ENCODE data around the gene NCKIPSD.
A peak's percentile ranks its signal among the peaks of the same experiment; 100 is the strongest.

NCKIPSD gene

DNA sequence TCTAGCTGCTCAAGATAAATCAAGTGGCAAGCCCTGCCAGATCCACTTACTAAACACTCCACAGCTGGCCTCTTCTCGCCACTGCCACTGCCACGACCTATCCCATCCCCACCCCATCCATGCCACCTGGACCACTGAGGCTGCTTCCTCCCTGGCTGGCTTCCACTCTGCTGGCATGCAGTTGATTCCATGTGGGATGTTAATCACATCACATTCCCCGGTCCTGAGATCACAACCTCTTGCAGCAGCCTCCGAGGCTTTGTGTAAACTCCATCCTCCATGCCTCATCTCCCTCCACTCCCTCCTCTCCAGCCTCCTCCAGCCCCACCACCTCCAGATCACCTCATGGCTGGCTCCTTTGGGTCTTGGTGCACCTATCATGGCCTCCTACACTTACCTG, 7.7 kb downstream of the NCKIPSD start:
- DNase-seq, result no peak

DNA sequence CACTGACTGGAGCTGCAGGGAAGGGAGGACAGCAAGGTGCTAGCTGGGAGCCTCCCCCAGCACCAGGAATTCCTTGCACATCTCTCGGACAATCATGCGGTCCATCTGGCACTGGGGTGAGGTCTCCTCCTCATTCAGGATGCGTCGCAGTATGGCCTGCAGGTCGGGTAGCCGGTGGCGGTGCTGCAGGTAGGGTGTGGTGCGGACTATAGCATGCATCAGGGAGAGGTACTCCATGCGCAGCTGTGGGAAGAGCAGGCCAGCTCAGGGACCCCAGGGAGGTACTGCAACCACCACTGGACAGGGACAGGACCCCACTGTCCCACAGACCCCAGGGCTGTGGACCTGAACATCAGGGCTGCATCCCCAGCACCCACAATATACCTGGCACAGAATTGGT, 11.2 kb downstream of the NCKIPSD start:
- DNase-seq, result no peak

DNA sequence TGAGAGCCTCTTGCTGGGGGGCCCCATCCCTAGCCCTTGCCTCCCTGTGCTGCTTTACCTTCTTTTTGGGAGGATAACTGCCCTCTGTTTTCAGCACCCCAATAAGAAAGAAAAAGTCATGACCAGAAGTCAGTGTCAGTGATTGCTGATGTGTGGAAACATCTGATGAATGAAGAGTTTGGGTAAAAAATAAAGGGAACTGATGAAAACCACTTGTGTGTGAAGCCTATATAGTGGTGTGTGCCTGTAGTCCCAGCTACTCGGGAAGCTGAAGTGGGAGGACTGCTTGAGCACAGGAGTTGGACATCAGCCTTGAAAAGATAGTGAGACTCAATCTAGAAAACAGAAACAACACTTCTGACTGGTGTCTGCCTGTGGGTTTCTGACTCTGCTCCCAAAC, 13.2 kb downstream of the NCKIPSD start:
- DNase-seq, result no peak

DNA sequence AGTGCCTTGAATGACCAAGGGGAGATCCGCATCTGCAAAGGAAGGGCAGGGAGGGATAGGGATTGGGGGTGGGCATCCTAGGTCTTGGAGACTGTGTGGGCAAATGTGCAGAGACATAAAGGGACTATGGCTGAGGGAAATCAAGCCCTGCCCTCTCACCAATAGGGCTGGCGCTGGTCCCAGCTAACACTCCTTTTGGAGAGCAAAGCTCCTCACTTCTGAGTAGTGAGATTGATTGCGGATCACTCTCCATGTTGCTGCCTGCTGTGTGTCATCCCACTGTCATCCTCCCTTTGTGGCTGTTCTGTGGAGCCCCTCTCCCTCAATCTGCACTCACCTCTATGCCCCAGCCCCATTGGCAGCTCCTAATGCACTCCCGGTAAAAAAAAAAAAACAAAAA, 20.8 kb downstream of the NCKIPSD start:
- no peak for DNase-seq

DNA sequence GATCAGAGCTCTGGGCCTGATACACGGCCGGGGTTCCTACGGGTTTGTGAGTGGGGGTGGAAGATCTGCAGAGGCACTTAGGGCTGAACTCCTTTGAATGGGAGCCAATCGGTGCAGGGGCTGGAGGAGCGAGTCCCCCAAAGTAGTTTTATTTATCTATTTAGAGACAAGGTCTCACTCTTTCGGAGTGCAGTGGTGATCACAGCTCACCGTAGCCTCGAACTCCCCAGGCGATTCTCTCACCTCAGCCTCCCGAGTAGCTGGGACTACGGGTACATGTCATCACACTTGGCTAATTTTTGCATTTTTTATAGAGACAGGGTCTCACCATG, 21.4 kb downstream of the NCKIPSD start:
- no peak for DNase-seq

DNA sequence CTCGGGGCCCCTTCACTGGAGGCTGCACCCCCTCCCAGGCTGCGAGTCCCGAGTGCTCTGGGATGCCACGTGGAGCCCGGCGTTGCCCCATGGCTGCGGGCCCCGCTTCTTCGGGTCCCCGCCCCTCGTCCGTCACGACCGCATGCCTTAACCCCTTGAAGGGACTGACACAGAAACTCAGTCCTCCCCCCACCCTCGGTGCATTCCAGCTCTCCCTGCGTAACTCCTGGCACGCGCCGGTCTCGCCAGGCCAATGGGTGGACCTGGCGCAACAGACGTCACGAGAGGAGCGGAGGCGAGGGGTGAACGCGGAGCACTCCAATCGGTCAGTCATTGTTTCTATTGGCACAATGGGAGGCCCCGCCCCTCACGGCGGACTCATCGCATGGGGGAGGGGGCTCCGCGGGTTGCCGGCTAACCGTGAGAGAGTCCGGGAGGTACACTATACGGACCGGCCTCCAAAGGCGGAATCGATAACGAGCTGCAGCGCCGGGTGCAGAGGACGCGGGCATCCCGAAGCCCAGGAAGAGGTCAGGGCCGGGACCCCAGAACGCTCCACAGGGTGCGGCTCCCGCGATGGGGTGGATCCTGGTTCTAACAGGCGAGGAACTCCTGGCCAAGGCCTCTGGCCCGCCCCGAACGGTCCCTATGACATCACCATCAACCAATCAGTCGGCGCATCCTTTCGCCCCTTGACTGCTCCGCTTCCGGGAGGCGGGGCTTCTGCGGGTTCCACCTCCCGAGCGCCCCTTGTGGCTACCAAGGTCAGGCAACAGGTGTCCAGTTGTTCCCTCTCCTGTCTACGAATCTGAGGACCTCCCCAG, 22.0 kb downstream of the NCKIPSD start:
- DNase-seq, result peak; percentile 92

DNA sequence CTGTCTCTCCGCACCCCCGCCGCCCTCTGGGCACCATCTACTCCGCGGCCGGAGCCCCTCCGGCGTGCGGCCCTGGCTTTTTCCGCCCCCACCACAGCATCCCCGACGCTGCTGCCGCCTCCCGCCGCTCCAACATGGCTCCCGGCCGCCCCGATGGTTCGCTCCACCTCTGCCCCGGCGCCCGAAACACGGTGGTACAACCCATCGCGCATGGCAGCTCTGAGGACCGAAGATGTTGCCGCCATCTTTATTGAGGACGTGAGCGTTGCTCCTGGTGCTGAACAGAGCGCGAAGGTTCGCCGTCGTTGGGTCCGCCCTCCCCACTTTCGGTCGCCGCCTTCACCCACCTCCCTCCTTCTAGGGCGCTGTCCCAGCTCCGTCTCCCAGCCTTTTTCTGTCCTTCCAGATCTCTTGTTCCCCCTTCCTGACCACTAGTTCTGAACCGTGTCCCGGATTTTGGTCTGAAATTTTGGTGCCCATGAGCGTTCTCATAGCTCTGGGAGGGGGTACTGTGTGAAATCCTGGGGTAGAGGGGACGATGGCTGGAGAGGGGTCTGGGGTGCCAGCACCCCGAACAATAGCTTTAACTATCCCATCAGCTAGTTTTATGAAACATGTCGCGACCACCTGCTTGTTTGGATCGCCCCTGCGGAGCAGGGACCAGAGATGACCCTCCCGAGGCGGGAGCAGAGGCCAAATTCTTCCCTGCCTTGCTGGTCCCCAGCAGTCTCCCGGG, 22.8 kb downstream of the NCKIPSD start, which contains the start of gene CELSR3:
Gene CELSR3 (minus strand): TSS at position 134 of the 736 bp plus-strand sequence. CDS start 252 bp downstream, outside the sequence.
- DNase-seq, result peak; percentile 66 to 77

DNA sequence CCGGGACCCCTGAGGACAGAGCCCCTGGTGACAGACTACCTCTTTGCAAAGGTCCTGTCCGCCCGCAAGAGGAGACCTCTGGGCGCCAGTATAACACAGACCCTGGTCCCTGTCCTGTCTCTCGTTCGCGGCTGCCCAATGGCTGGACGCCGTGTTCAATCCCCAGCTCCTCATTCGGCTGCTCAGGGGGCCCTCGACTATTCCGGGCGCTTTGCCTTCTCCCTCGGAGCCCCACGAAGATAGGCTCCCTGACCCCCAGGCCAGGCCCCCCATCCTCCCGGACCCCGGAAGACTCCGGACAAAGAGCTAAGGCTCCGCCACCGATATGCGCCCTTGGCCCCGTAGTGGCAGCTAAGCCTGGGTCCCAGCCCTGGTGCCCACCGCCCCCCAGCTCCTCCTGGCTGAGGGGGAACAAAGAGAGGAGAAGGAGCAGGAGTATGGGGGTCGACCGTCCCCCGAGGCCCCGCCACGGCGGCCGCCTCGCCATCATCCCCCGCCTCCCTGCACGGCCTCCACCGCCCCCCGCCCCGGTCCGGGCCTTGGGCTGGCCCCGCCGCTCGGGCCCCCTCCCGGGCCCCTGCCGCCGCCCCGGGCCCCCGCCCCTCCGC, 23.5 kb downstream of the NCKIPSD start:
- DNase-seq, result no peak

DNA sequence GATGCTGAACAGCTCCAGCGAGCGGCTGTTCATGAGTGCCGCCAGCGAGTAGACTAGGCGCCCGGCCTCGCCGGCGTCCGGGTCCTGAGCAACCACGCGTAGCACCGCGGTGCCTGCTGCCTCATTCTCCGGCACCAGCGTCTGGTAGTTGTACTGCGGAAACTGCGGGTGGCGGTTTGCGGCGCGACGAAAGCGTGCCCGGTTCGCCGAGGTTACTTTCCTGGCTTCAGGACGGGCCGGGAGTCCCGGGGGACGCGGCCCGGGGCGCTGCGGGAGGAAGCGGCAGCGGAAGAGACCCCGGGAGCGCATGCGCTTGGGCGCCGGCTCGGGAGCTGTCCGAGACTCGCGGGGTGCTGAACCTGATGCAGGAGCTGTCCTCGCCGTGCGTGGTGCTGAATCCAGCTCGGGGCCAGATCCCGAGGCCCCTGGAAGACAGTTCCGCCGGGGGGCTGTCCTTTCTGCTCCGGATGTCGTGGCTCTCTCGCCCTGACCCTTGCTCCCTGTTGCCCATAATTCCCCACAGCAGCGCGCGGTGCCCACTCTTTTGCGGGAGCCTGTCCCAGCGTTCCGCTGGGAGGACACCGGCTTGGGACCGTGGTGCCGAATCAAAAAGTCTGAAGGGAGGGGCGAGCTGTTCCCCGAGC, 24.1 kb downstream of the NCKIPSD start:
- peak; percentile 67 to 74 for DNase-seq

DNA sequence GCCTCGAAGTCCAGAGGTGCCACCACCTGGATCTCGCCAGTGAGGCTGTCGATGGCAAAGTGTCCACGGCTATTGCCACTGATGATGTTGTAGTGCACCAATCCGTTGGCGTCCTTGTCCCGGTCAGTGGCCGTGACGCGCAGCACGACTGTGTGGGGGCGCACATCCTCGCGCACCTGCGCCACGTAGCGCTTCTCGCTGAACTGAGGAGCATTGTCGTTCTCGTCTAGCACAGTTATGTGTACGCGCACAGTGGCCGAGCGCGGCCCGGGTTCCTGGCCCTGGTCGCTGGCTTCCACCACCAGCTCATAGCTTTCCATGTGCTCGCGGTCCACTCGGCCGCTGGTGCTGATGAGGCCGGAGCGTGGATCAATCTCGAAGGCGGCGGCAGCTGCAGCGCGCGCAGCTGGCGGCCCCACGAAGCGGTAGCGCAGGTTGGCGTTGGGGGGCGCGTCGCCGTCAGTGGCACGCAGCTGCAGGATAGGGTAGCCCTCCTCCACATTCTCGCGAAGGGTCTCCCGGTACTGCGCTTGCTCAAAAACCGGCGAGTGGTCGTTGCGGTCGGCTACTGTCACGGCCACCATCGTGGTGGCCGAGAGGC, 24.8 kb downstream of the NCKIPSD start:
- no peak for DNase-seq

DNA sequence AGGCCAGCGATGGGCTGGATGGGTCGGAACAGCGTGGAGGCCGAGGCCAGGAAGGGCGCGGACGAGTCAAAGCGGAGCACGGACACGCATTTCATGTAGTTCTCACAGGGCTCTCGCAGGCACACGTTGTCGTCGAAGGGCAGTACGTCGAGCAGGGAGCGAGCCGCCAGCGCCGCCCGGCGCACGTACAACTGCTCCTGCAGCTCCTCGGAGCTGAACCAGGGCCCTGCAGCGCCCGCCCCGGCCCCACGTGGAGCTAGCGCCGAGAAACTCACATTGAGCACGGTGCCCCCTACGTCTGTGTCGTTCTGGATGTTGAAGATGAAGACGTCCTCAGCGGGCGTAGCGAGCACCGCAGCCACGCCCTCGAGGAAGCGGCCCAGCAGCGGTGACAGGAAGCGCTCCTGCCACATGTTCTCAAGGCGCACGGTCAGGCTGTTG, 28.9 kb downstream of the NCKIPSD start:
- peak; percentile 31 to 51 for DNase-seq

DNA sequence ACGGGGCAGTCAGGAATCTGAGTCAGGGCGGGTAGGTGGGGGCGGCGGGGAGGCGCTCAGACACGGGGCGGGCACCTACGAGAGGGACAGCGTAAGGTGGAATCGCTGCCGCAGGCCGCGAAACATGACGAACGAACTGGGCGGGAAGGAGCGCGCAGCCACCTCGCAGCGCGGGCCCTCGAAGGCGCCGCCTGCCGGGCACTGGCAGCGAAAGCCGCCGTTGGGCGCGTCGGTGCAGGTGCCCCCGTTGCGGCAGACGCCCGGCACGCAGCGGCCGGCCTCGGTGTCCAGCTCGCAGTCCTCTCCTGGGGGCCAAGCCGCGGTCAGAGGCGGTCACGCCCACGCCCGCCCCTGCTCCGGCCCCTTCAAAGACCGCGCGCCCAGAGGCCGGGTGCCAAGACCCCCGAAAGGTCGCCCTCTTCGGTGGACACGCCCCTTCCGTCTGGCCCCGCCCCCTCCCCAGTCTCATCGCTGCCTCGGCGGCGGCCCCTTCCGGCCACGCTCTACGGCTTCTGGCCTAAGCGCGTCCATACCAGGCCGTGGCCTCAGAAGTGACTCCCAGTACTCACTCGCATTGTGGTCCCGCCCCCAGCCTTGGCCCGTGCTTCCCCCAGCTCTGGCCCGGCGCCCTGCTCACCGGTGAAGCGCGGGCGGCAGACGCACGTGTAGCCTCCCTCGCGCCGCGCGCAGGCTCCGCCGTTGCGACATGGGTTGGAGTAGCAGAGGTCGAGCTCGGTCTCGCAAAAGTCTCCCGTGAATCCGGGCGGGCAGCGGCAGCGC, 29.5 kb downstream of the NCKIPSD start:
- DNase-seq, result peak; percentile 86 to 89

DNA sequence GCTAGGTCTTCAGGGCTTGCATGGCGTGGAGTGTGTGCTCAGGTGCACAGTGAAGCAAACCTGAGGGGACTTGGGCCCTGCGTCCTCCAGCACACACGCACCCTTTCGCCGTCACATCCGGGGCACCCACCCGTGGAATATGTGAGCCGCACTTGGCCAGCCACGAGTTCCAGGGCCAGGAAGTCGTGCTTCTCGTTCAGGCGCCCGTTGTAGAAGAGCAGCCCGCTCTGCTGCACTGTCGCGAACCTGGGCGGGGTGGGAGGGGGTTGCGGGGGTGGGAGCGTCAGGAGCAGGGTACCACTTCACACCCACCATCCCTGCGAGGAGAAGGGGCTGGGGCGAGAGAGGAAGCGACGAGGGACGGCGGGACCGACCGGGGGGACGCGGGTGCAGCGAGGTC, 30.1 kb downstream of the NCKIPSD start:
- DNase-seq, result peak; percentile 43 to 65

DNA sequence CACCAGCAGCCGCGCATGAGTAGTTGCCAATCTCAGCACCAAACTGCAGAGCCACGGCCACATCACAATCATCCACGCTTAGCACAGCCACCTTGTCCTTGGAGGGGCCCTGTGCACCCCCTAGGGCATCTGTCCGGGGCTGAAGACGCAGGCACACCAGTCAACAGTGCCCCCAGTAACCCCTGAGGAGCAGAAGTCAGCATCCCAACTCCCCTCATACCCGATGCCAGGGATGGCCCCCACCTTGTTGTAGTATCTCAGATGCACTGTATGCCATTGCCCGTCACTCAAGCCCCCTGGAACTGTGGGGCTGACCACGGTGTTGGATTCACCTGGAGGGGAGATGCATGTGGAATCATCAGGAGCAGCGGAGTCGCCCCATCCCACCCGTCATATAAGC, 30.7 kb downstream of the NCKIPSD start:
- no peak for DNase-seq

DNA sequence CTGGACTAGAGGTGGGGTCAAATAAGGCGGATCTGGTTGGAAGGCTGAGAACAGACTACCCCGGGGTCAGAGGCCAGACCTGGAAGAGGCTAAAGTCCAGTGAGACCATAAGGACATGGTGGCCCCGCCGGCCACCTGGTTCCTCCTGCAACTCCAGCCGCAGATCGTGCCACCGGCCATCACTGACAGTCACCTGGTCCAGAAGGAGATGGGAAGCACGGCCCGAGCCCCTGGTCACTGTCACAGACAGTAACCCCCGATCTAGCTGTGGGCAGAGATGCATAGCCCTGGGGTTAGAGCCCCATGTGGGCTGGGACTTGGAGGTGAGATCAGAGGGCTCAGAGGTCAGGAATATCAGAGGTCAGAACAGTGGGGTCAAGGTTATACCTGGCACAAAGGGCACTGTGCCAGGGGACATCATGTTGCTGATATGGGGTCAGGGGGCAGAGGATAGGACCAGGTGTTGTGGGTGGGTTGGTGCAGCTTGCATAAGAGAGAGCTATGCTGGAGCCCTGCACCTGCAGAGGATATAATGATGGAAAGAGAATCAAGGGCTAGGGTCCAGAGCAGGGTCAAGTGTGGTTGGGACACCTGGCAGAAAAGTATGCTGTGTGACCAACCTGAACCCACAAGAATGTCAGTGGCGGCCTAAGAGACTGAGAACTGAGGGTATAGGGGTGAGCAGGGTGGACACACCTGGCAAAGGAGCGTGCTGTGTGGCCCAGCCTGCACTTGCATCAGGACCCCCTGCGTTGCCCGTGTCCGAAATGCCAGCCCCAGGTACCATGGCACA, 32.6 kb downstream of the NCKIPSD start:
- no peak for DNase-seq

DNA sequence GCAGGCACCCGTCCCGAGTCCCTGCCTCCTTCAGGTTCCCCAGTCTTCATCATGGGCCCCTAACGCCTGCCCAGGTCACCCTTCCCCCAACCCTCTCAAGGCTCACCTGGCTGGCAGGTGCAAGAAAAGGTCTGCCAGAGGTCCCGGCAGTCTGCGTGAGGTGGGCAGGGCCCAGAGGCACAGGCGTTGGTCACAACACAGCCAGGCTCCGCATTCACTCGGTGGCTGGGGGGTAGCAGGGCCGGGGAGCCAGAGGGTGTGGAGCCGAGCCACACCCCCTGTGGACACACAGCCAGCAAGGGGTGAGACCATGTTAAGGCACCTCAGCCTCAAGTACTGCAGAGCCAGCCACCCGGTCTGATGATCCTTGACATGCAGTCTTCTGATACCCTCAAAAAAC, 33.9 kb downstream of the NCKIPSD start:
- no peak for DNase-seq

DNA sequence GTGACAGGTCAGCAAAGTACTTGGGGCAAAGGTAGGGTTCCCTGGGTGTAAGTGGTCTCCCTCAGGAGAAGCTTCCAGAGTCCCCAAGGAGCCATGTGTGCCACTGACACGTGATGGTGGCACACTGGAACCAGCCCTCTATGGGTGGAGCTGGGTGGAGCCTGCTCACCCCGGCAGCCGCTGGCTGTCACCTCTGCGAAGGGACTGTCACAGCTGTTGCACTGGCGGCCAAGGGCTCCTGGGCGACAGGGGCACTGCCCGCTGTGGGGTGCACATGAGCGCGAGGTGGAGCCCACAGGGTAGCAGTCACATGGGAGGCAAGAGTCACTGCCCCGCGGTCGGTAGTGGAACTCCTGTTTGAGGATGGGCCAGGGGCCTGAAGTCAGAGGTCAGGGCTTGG, 35.0 kb downstream of the NCKIPSD start:
- DNase-seq, result no peak

DNA sequence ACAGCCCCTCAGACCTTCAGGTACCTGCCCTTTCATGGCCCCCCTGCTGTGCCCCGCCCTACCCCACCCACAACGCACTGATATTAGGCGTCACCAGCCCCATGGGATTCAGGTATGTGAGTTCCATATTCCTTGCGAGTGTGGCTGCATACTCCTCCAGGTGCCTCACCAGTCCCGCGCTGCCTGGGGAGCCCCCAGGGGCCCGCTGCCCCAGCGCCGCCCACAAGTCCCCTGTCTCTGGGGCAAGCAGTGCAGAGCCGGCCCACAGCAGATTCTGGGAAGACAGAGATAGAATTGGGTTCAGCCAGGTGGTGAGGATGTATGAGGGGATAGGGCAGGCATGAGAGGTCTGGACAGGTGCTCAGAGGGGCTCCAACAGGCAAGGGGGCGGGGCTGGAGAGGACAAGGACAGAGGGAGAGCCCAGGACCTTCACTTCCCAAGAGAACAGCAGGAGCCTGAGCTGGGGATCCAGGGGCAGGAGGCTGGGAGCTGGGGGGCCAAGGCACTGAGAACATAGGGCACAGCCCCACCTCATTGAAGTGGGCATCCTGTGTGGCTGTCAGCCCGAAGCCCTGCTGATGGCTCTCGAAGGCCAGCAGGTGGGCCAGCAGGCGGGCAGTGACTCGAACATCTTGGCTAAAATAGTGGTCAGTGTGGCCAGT, 37.4 kb downstream of the NCKIPSD start:
- DNase-seq, result no peak

DNA sequence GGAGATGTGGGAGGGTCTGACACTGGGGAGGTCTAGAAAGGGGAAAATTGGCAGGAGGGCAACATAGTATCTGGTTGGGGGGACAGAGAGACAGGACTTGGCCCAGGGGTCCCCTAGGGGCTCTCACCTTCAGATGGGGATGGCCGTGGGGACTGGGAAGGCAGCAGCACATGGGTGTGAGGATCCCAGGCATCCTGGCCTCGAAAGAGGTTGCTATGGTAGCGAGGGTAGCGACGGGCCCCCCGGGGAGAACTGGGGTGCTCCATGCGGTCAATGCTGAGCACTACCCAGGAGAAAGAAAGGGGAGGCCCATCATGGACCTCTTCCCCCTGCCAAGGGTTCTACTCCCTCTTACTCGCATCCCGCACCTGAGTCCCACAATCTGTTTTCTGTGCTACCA, 38.0 kb downstream of the NCKIPSD start:
- no peak for DNase-seq

DNA sequence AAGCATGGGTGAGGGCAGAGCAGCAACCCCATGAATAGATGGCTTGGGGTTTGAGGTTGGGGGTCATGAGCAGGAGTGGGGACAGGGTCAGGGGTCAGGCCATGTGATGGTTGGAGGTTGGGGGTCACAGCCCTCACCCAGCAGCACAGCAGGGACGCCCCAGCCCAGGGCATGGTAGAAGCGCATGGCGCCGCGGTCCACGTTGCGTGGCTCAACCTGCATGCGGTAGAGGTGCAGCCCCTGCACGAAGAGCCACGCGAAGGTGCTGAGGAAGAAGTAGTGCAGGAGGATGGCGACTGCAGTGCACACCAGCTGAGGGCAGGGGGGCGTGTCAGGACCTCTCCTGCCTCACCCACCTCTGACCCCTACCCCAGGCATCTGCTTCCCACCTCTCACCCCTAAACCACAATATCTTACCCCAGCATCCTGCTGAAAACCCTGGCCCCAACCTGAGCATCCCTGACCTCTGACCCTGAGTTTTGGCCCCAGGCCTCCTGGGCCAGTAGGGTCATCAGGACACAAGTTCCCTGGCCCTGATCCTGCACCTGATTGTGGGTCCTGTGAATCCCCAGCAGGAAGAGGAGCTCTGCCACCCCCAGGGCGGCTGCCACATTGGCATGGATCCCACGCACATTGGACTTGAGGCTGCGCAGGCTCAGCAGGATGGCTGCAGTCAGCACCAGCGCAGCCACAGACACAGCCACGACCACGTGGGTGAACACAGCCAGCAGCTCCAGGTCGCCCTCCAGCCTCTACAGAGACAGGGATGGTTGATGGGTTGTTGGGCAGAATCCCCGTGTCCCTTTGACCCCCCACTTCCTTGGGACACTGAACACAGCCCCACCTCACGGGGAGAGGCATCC, 40.6 kb downstream of the NCKIPSD start:
- no peak for DNase-seq
